ENCODE results near the gene ITGA1.

DNA sequence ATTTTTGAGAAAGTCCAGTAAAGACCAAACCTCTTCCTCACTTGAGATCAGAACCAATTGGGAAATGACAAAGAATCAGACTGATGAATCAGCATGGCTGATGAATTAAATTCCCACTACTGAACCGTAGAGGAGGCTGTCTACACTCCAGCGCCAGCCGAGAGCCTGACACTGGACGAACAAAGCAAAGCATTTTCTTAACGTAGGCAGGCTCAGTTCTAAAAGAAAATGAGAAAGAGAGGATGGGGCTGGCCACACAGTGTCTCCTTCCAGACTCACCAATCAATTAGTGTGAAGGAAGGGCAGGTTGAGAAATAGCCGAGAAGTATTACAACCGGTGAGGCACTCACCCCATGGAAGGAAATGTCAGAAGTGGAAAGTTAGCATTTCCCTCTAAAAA lies 49.4 kb downstream of the ITGA1 start:
- no peak for TF ChIP-seq CREB1 (IDR thresholded peaks at IDR 0.05)
- no peak for TF ChIP-seq CREB1 (CRISPR knock-in tag; IDR thresholded peaks at IDR 0.05)
- no peak for TF ChIP-seq EZH2 (conservative IDR thresholded peaks at IDR 0.05; ENCODE audit: low read depth, low read length)
- no peak for TF ChIP-seq ZNF530 (CRISPR knock-in tag; IDR thresholded peaks at IDR 0.05; ENCODE audit: low read depth)
- no peak for TF ChIP-seq EEA1 (CRISPR knock-in tag; IDR thresholded peaks at IDR 0.05; ENCODE audit: borderline replicate concordance)
- no peak for TF ChIP-seq ZNF30 (CRISPR knock-in tag; IDR thresholded peaks at IDR 0.05)
- TF ChIP-seq POLR2AphosphoS5 (IDR thresholded peaks at IDR 0.05; ENCODE audit: low read depth, low read length) = no peak

All from HepG2 (cell line).